Activated CD4-positive, alpha-beta memory T cell treated with anti-CD3 and anti-CD28 coated beads, Interleukin-2, amount 10 ng/mL, durations not matched to agents 7 days and 5 days (primary cell): ENCODE results near the gene ITGA5. TPM values are rescaled to one million over a fixed set of nuclear protein-coding genes. Genes with fewer than 3 reads are reported as not detected.
A peak's percentile ranks its signal among the peaks of the same experiment; 100 is the strongest.

Experiments
- CTCF ChIA-PET: fragments of 350-600 bp; sonication (Branson Sonifier 250); formaldehyde crosslinking; loops from one replicate; lab custom pipeline; 2021; ENCODE audit warnings: antibody characterized with exemption, inconsistent platforms; lab: Charles Lee
- POLR2A ChIA-PET: fragments of 350-600 bp; sonication (Branson Sonifier 250); formaldehyde crosslinking; loops from one replicate; lab custom pipeline; 2021; ENCODE audit warnings: antibody characterized with exemption; lab: Charles Lee
- DNase-seq: peaks from one replicate; pipeline ENCODE4 v3.0.0-alpha.2; 2020
- H3K27ac Mint-ChIP-seq: one replicate; pipeline ENCODE4 v1.8.0; 2021; ENCODE audit warnings: mild to moderate bottlenecking, mixed read lengths
- H3K27me3 Mint-ChIP-seq: one replicate; pipeline ENCODE4 v1.8.0; 2021; ENCODE audit warnings: mixed read lengths
- H3K36me3 Mint-ChIP-seq: one replicate; pipeline ENCODE4 v1.8.0; 2021; ENCODE audit warnings: low read depth, mixed read lengths
- H3K4me1 Mint-ChIP-seq: one replicate; pipeline ENCODE4 v1.8.0; 2021; ENCODE audit warnings: mixed read lengths
- H3K4me3 Mint-ChIP-seq: one replicate; pipeline ENCODE4 v1.8.0; 2021; ENCODE audit warnings: mild to moderate bottlenecking, mixed read lengths
- H3K9me3 Mint-ChIP-seq: one replicate; pipeline ENCODE4 v1.8.0; 2021; ENCODE audit warnings: mixed read lengths
- total RNA-seq, 2 experiments: library from RNA; stranded (reverse); gene quantifications; one replicate each; pipeline ENCODE4 v1.2.3, GENCODE V29; 2021

Gene ITGA5
- total RNA-seq, 2 experiments from 2014 or later = 102 to 107 TPM

- no peak for DNase-seq
These were observed 34.5 kb downstream of the ITGA5 start, which contains the start of gene ZNF385A for GRCh38 chr12:54384591-54385041. Gene ZNF385A, minus strand, starts transcription at chr12:54384733. Its CDS starts 219 bp downstream, at chr12:54384514.

GRCh38 chr12:54383041-54383609 is 35.9 kb downstream of the ITGA5 start:
- DNase-seq = no peak
- no peaks in the 10 kb centered on the region for H3K9me3 Mint-ChIP-seq
- no peaks in the 10 kb centered on the region for H3K36me3 Mint-ChIP-seq
- H3K27ac Mint-ChIP-seq = no peak overlapping the region
- H3K27me3 Mint-ChIP-seq = peaks cover 3% of the 10 kb centered on the region
- ChIA-PET POLR2A (interaction anchor here (1.1 kb wide), 1 partner anchor 96 kb away, joined by 3 read pairs; no protein-coding TSS in a partner anchor), CTCF (interaction anchor here (0.8 to 5.0 kb wide), 7 partner anchors 10 to 163 kb away, joined by 3 to 39 read pairs (median 4); partner anchors contain the start of gene COPZ1)
- H3K4me3 Mint-ChIP-seq = no peak overlapping the region
- peaks cover 16% of the 10 kb centered on the region for H3K4me1 Mint-ChIP-seq

More at GRCh38 chr12:54384591-54385041, 34.5 kb downstream of the ITGA5 start, which contains the start of gene ZNF385A:
- H3K27me3 Mint-ChIP-seq = peaks cover 3% of the 10 kb centered on the region
- ChIA-PET CTCF (interaction anchor here (0.9 to 1.8 kb wide), 3 partner anchors 15 to 133 kb away, joined by 4 to 8 read pairs (median 5); no protein-coding TSS in a partner anchor), POLR2A (interaction anchor here (1.0 kb wide), 1 partner anchor 25 kb away, joined by 4 read pairs; no protein-coding TSS in a partner anchor)
- H3K36me3 Mint-ChIP-seq = no peaks in the 10 kb centered on the region
- peaks cover 8% of the 10 kb centered on the region for H3K4me1 Mint-ChIP-seq
- no peak within 1 kb of the TSS for H3K27ac Mint-ChIP-seq
- H3K4me3 Mint-ChIP-seq = no peak within 1 kb of the TSS
- no peaks in the 10 kb centered on the region for H3K9me3 Mint-ChIP-seq

GRCh38 chr12:54381136-54381535 is 37.9 kb downstream of the ITGA5 start:
- POLR2A ChIA-PET = interaction anchor here (3.5 kb wide), 1 partner anchor 23 kb away, joined by 12 read pairs; no protein-coding TSS in a partner anchor
- no peaks in the 10 kb centered on the region for H3K9me3 Mint-ChIP-seq
- CTCF ChIA-PET = interaction anchor here (0.7 to 5.0 kb wide), 19 partner anchors 8 to 167 kb away, joined by 3 to 39 read pairs (median 7); partner anchors contain the start of gene COPZ1

GRCh38 chr12:54379398-54380201 is 39.5 kb downstream of the ITGA5 start:
- CTCF ChIA-PET = interaction anchor here (0.5 to 5.0 kb wide), 50 partner anchors 9 to 771 kb away, joined by 3 to 39 read pairs (median 4); partner anchors contain the start of genes COPZ1 and NCKAP1L
- POLR2A ChIA-PET = interaction anchor here (1.0 to 3.5 kb wide), 6 partner anchors 21 to 165 kb away, joined by 3 to 12 read pairs (median 4); no protein-coding TSS in a partner anchor
- DNase-seq = peak; percentile 90
- no peak overlapping the region for H3K27ac Mint-ChIP-seq
- H3K4me1 Mint-ChIP-seq = peaks cover 25% of the 10 kb centered on the region
- H3K4me3 Mint-ChIP-seq = peak overlapping the region; percentile 22
- peaks cover 3% of the 10 kb centered on the region for H3K27me3 Mint-ChIP-seq
- H3K9me3 Mint-ChIP-seq = no peaks in the 10 kb centered on the region
- H3K36me3 Mint-ChIP-seq = no peaks in the 10 kb centered on the region

More at GRCh38 chr12:54381136-54381535, 37.9 kb downstream of the ITGA5 start:
- no peak overlapping the region for H3K4me3 Mint-ChIP-seq
- no peak overlapping the region for H3K27ac Mint-ChIP-seq
- DNase-seq = no peak
- H3K27me3 Mint-ChIP-seq = peaks cover 3% of the 10 kb centered on the region
- no peaks in the 10 kb centered on the region for H3K36me3 Mint-ChIP-seq
- peaks cover 16% of the 10 kb centered on the region for H3K4me1 Mint-ChIP-seq

GRCh38 chr12:54378796-54379397 is 40.2 kb downstream of the ITGA5 start:
- Mint-ChIP-seq H3K4me3 (no peak overlapping the region), H3K36me3 (no peaks in the 10 kb centered on the region), H3K27me3 (peaks cover 3% of the 10 kb centered on the region), H3K4me1 (peaks cover 31% of the 10 kb centered on the region), H3K9me3 (no peaks in the 10 kb centered on the region), H3K27ac (no peak overlapping the region)
- DNase-seq = no peak
- ChIA-PET POLR2A (interaction anchor here (1.2 to 3.5 kb wide), 4 partner anchors 20 to 164 kb away, joined by 4 to 12 read pairs (median 5); no protein-coding TSS in a partner anchor), CTCF (interaction anchor here (0.5 to 5.0 kb wide), 42 partner anchors 8 to 771 kb away, joined by 3 to 39 read pairs (median 4); partner anchors contain the start of genes COPZ1 and NCKAP1L)

GRCh38 chr12:54377797-54378515 is 41.1 kb downstream of the ITGA5 start:
- Mint-ChIP-seq H3K27ac (no peak overlapping the region), H3K4me1 (peaks cover 35% of the 10 kb centered on the region), H3K4me3 (no peak overlapping the region), H3K36me3 (no peaks in the 10 kb centered on the region), H3K9me3 (no peaks in the 10 kb centered on the region), H3K27me3 (peaks cover 3% of the 10 kb centered on the region)
- CTCF ChIA-PET = interaction anchor here (0.9 to 5.0 kb wide), 7 partner anchors 10 to 83 kb away, joined by 3 to 39 read pairs (median 4); partner anchors contain the start of gene COPZ1
- DNase-seq = no peak
- POLR2A ChIA-PET = interaction anchor here (2.2 to 3.5 kb wide), 2 partner anchors 19 to 163 kb away, joined by 5 to 12 read pairs; no protein-coding TSS in a partner anchor

- H3K27me3 Mint-ChIP-seq = peaks cover 3% of the 10 kb centered on the region
- H3K4me1 Mint-ChIP-seq = peaks cover 41% of the 10 kb centered on the region
- CTCF ChIA-PET = interaction anchor here (0.9 to 1.0 kb wide), 2 partner anchors 40 to 86 kb away, joined by 3 to 4 read pairs; no protein-coding TSS in a partner anchor
- POLR2A ChIA-PET = interaction anchor here (0.6 kb wide), 1 partner anchor 36 kb away, joined by 4 read pairs; no protein-coding TSS in a partner anchor
- no peak overlapping the region for H3K27ac Mint-ChIP-seq
- H3K9me3 Mint-ChIP-seq = no peaks in the 10 kb centered on the region
- DNase-seq = no peak
- no peak overlapping the region for H3K4me3 Mint-ChIP-seq
- no peaks in the 10 kb centered on the region for H3K36me3 Mint-ChIP-seq
These were observed 42.1 kb downstream of the ITGA5 start for GRCh38 chr12:54377007-54377406.

GRCh38 chr12:54376596-54376995 is 42.5 kb downstream of the ITGA5 start:
- no peak for DNase-seq
- H3K9me3 Mint-ChIP-seq = no peaks in the 10 kb centered on the region
- no peak overlapping the region for H3K27ac Mint-ChIP-seq
- ChIA-PET CTCF (interaction anchor here (0.9 to 3.1 kb wide), 3 partner anchors 40 to 161 kb away, joined by 3 to 14 read pairs (median 4); no protein-coding TSS in a partner anchor), POLR2A (interaction anchor here (0.6 kb wide), 1 partner anchor 36 kb away, joined by 4 read pairs; no protein-coding TSS in a partner anchor)
- H3K4me1 Mint-ChIP-seq = peaks cover 44% of the 10 kb centered on the region
- no peaks in the 10 kb centered on the region for H3K36me3 Mint-ChIP-seq
- peaks cover 3% of the 10 kb centered on the region for H3K27me3 Mint-ChIP-seq
- no peak overlapping the region for H3K4me3 Mint-ChIP-seq

- no peak overlapping the region for H3K27ac Mint-ChIP-seq
- peaks cover 3% of the 10 kb centered on the region for H3K27me3 Mint-ChIP-seq
- no peaks in the 10 kb centered on the region for H3K36me3 Mint-ChIP-seq
- no peak for DNase-seq
- H3K4me3 Mint-ChIP-seq = no peak overlapping the region
- POLR2A ChIA-PET = interaction anchor here (1.0 kb wide), 1 partner anchor 16 kb away, joined by 3 read pairs; no protein-coding TSS in a partner anchor
- CTCF ChIA-PET = interaction anchor here (0.6 to 3.1 kb wide), 4 partner anchors 39 to 160 kb away, joined by 3 to 14 read pairs (median 4); no protein-coding TSS in a partner anchor
- peaks cover 49% of the 10 kb centered on the region for H3K4me1 Mint-ChIP-seq
- no peaks in the 10 kb centered on the region for H3K9me3 Mint-ChIP-seq
These were observed 43.8 kb downstream of the ITGA5 start for GRCh38 chr12:54375259-54375579.

GRCh38 chr12:54374562-54375258 is 44.4 kb downstream of the ITGA5 start:
- no peak for DNase-seq
- Mint-ChIP-seq H3K36me3 (no peaks in the 10 kb centered on the region), H3K27me3 (peaks cover 1% of the 10 kb centered on the region), H3K4me3 (no peak overlapping the region), H3K27ac (no peak overlapping the region), H3K9me3 (no peaks in the 10 kb centered on the region), H3K4me1 (peaks cover 48% of the 10 kb centered on the region)
- ChIA-PET POLR2A (interaction anchor here (1.0 kb wide), 2 partner anchors 16 to 42 kb away, joined by 3 read pairs; no protein-coding TSS in a partner anchor), CTCF (interaction anchor here (0.6 to 3.1 kb wide), 6 partner anchors 38 to 1094 kb away, joined by 3 to 14 read pairs (median 4); partner anchors contain the start of gene COPZ1)
